GM19324 (cell line): Measurements from ENCODE around the gene KIAA1586.
A peak's percentile ranks its signal among the peaks of the same experiment; 100 is the strongest.
"Not testable (repeated sequence)": the region's sequence is repeated elsewhere in the genome, so short reads cannot be mapped to it uniquely, and the experiment has no call there.

ENCODE experiments used
- ATAC-seq: cut with Tn5 transposase; IDR thresholded peaks from one replicate; pipeline ENCODE4 v1.9.1; 2021; ENCODE audit warnings: mild to moderate bottlenecking, moderate library complexity; ENCODE audit not compliant: unreplicated experiment, low FRiP score

The KIAA1586 gene

GRCh38 chr6:57046332-57047256 lies at the start of gene KIAA1586:
Gene KIAA1586, plus strand, starts transcription at chr6:57046693. Its CDS starts 63 bp downstream, at chr6:57046756.
- peak; percentile 93 for ATAC-seq

GRCh38 chr6:56999049-56999448 lies 47.4 kb upstream of the KIAA1586 start:
- ATAC-seq: no peak

- not testable (repeated sequence) for ATAC-seq
Measured at GRCh38 chr6:56999748-57000147, 46.7 kb upstream of the KIAA1586 start.

GRCh38 chr6:57002197-57002596 lies 44.3 kb upstream of the KIAA1586 start:
- no peak for ATAC-seq

DNA sequence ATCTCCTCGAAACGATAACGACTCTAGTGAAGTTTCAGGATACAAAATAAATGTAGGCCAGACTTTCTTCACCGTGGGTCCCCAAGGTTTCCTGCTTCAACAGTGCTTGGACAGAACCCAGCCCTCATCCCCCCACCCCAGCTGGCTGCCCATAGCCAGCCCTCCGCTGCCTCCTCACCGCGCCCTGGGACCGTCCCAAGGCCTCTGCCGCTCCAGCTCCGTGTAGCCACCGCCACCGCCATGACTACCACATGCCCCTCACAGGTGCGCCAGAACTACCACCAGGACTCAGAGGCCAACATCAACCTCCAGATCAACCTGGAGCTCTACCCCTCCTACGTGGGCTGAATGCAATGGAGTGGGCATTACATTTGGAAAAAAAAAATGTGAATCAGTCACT lies 42.2 kb upstream of the KIAA1586 start:
- ATAC-seq: no peak

DNA sequence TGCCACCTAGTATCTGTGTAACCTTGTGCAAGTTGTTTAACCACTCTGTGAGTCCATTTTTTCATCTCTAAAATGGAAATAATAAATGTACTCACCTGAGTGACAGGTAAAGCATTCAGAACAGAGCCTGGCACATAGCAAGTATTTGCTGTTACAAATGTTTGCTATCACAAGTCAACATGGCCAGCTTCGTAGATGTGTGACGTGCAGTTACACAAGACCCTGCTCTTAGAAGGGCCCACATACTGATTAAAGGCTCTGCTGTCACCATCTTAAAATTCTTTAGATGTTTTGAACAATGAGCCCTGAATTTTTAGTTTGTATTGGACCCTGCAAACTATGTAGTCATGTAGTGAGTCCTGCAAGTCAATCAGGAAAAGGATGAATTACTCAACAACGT lies 40.4 kb upstream of the KIAA1586 start:
- no peak for ATAC-seq

- not testable (repeated sequence) for ATAC-seq
Measured at GRCh38 chr6:57008069-57008468, 38.4 kb upstream of the KIAA1586 start.

- no peak for ATAC-seq
Measured at GRCh38 chr6:57013521-57013926, 33.0 kb upstream of the KIAA1586 start.

DNA sequence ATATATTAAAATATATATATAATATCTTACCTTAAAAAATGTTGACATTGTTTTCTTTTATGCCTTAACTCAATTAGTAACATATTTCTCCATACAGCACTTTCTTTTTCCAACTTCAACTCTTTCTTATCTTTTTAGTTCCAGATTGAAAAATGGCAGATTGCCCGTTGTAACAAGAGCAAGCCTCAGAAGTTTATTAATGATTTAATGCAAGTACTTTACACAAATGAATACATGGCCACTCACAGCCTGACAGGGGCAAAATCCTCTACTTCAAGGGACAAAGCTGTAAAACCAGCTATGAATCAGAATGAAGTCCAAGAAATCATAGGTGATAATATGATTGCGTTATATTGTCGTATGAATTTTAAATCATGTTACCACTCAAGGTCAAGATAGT lies 29.4 kb upstream of the KIAA1586 start:
- no peak for ATAC-seq

GRCh38 chr6:57017841-57018240 lies 28.7 kb upstream of the KIAA1586 start:
- no peak for ATAC-seq

DNA sequence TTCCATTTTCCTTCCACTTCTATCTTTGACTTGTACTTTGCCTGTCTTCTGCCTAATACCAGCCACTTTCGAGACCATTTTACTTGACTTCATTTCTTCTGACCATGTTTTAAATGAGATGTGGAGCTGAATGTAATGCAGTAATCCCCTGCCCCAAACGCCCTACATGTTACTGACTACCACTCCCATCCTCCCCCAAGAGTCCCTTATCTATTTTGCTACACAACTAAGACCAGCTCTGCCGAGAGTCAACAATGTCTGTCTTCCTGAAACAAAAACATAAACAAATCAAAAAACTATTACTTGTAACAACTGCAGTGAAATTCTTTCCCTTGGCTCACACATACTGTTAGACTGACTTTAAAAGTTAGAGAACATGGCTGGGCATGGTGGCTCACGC lies 27.1 kb upstream of the KIAA1586 start:
- no peak for ATAC-seq

DNA sequence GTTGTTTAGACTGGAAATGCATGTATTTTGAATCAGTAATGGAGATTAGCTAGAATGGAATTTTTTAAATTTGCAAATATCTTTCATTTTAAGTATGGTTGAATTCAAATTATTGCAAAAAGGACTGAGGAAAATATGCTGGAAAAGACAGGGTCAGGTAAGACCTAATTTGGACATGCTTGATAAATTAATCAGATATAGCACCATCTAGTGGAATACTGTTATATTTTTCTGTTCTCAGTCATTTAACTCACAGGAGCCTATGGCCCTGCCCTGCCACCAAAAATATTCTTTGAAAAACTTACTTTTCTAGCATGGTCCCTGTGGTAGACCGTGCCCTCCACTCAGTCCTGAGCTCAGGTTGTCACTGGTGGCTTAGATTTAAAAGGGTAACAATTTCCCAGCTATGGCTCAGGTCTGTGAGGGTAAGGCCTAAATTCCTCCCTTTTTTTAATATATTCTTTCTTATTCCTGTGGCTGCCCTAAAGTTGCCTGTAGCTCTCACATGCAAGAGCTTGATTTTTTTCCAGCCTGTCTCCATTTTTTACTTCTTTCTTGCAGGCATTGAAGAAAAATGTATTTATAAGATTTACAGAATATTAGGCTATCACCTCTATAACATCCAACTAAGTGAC lies 25.3 kb upstream of the KIAA1586 start:
- ATAC-seq: no peak

GRCh38 chr6:57024321-57024720 lies 22.2 kb upstream of the KIAA1586 start:
- ATAC-seq: no peak

GRCh38 chr6:57024775-57025174 lies 21.7 kb upstream of the KIAA1586 start:
- ATAC-seq: no peak

GRCh38 chr6:57026001-57026400 lies 20.5 kb upstream of the KIAA1586 start:
- no peak for ATAC-seq

DNA sequence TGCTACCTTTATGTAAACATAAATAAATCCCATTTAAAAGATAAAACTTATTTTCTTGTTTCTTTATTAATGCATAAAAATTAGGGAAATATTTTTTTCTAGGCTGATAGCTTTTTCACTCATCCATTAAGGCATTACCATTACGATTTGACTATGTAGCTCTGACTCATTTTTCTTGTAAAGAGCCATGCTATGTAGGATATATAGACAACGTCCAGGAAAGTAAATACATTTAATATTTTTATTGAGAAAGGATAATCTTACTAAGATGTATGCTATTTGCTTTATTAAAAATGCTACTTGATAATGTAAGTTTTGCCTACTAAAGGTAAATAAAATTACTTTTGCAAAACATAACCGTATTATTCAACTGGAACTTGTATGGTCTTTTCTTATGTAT lies 19.2 kb upstream of the KIAA1586 start:
- no peak for ATAC-seq

DNA sequence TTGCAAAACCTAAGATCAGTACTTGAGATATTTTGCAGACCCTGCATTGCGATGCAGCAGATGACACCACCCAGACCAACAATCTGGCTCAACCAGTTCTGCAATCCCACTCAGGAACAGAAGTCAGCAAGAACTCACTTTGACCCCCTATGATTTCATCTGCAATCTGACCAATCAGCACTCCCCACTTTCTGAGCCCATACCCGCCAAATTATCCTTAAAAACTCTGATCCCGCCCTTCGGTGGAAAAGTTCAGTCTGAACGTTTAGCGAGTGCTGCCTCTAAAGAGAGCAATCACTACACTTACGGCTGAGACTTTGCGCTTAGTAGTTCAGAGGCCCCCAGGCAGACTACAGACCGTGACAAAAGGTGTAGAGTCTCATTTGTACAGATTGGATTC lies 17.3 kb upstream of the KIAA1586 start:
- no peak for ATAC-seq

GRCh38 chr6:57033228-57033627 lies 13.3 kb upstream of the KIAA1586 start:
- ATAC-seq: no peak

DNA sequence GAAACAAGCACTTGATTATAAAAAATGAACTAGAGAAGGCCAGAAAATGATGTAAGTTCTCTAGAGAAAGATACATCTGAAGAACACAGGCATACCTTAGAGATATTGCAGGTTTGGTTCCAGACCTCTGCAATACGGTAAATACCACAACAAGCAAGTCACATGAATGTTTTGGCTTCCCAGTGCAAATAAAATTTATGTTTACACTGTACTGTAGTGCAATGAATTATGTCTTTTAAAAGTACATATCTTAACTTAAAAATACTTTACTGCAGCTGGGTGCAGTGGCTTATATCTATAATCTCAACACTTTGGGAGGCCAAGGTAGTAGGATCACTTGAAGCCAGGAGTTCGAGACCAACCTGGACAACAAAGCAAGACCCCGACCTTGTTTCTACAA lies 10.9 kb upstream of the KIAA1586 start:
- no peak for ATAC-seq

- ATAC-seq: no peak
Measured at GRCh38 chr6:57038906-57039305, 7.6 kb upstream of the KIAA1586 start.

DNA sequence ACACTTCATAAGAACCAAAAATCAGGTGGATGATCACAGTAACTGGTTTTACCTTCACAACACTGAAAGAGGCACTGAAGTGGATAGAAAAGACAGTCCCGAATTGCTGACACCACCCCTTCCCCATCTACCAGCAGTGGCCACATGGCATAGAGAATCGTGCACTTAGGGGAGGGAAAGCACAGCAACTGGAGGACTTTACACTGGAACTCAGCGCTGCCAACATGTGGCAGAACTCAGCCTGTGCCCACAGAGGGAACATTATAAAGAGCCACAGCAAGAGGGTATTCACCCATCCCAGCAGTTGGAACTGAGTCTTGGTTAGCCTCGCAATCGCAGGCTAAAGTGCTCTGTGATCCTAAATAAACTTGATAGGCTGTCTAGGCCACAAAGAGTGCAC lies 6.5 kb upstream of the KIAA1586 start:
- ATAC-seq: no peak

- ATAC-seq: not testable (repeated sequence)
Measured at GRCh38 chr6:57044061-57044460, 2.4 kb upstream of the KIAA1586 start.
